Stimulated activated effector memory CD8-positive, alpha-beta T cell treated with anti-CD3 and anti-CD28 coated beads, Interleukin-12 subunit alpha, Interleukin-12 subunit beta, amount 100 ng/mL, for 72 hours (primary cell): ENCODE data around the gene RPS6KA5.
A peak's percentile ranks its signal among the peaks of the same experiment; 100 is the strongest.

ENCODE experiments used
- ATAC-seq: fragments of 150-1000 bp; cut with Tn5 transposase; 2 replicates; pipeline ENCODE4 v1.10.0; 2021
- DNase-seq, 2 donors: peaks; one replicate each; pipeline ENCODE4 v3.0.0; 2021 to 2022; ENCODE audit warnings: low spot score in 2 of 2
- H3K27ac Mint-ChIP-seq: one replicate; pipeline ENCODE4 v1.8.0; 2022; ENCODE audit warnings: mild to moderate bottlenecking, mixed read lengths
- H3K36me3 Mint-ChIP-seq: one replicate; pipeline ENCODE4 v1.8.0; 2022; ENCODE audit warnings: mild to moderate bottlenecking, mixed read lengths
- H3K4me1 Mint-ChIP-seq: one replicate; pipeline ENCODE4 v1.8.0; 2022; ENCODE audit warnings: mixed read lengths
- H3K4me3 Mint-ChIP-seq: one replicate; pipeline ENCODE4 v1.8.0; 2022; ENCODE audit warnings: mild to moderate bottlenecking, mixed read lengths
- H3K9me3 Mint-ChIP-seq: one replicate; pipeline ENCODE4 v1.8.0; 2022; ENCODE audit warnings: mixed read lengths

Gene RPS6KA5

GRCh38 chr14:91082282-91082681 is 21.8 kb upstream of the RPS6KA5 start:
- H3K27ac Mint-ChIP-seq, result no peak overlapping the region

GRCh38 chr14:91080071-91080470 is 19.6 kb upstream of the RPS6KA5 start:
- H3K4me1 Mint-ChIP-seq, result peaks cover 51% of the 10 kb centered on the region
- ATAC-seq, result peak; percentile 47
- H3K9me3 Mint-ChIP-seq, result no peaks in the 10 kb centered on the region
- H3K36me3 Mint-ChIP-seq, result peaks cover 24% of the 10 kb centered on the region
- H3K27ac Mint-ChIP-seq, result peak overlapping the region; percentile 85
- DNase-seq, result no peak
- peak overlapping the region; percentile 58 for H3K4me3 Mint-ChIP-seq

More at GRCh38 chr14:91082282-91082681, 21.8 kb upstream of the RPS6KA5 start:
- DNase-seq, result no peak
- no peak overlapping the region for H3K4me3 Mint-ChIP-seq
- H3K36me3 Mint-ChIP-seq, result peaks cover 17% of the 10 kb centered on the region
- no peaks in the 10 kb centered on the region for H3K9me3 Mint-ChIP-seq
- no peak for ATAC-seq
- H3K4me1 Mint-ChIP-seq, result peaks cover 33% of the 10 kb centered on the region

- peaks cover 24% of the 10 kb centered on the region for H3K36me3 Mint-ChIP-seq
- peak overlapping the region; percentile 85 for H3K27ac Mint-ChIP-seq
- peak overlapping the region; percentile 58 for H3K4me3 Mint-ChIP-seq
- H3K9me3 Mint-ChIP-seq, result no peaks in the 10 kb centered on the region
- DNase-seq, result peak; percentile 36 to 79
- peaks cover 53% of the 10 kb centered on the region for H3K4me1 Mint-ChIP-seq
- peak; percentile 99 for ATAC-seq
Measured at GRCh38 chr14:91078095-91078737, 17.8 kb upstream of the RPS6KA5 start.

- Mint-ChIP-seq H3K9me3 (no peaks in the 10 kb centered on the region), H3K36me3 (peaks cover 24% of the 10 kb centered on the region), H3K4me1 (peaks cover 52% of the 10 kb centered on the region), H3K27ac (no peak overlapping the region), H3K4me3 (no peak overlapping the region)
- DNase-seq (no peak), ATAC-seq (no peak)
Measured at GRCh38 chr14:91075553-91075952, 15.1 kb upstream of the RPS6KA5 start.

GRCh38 chr14:91070572-91070971 is 10.1 kb upstream of the RPS6KA5 start:
- no peak overlapping the region for H3K4me3 Mint-ChIP-seq
- no peaks in the 10 kb centered on the region for H3K9me3 Mint-ChIP-seq
- no peak overlapping the region for H3K27ac Mint-ChIP-seq
- H3K4me1 Mint-ChIP-seq, result peaks cover 45% of the 10 kb centered on the region
- no peaks in the 10 kb centered on the region for H3K36me3 Mint-ChIP-seq
- no peak for ATAC-seq
- no peak for DNase-seq

- Mint-ChIP-seq H3K4me1 (peaks cover 51% of the 10 kb centered on the region), H3K27ac (peak overlapping the region; percentile 88), H3K36me3 (no peaks in the 10 kb centered on the region), H3K4me3 (peak overlapping the region; percentile 39), H3K9me3 (no peaks in the 10 kb centered on the region)
- no peak for ATAC-seq
- DNase-seq, result no peak
Measured at GRCh38 chr14:91068642-91069041, 8.2 kb upstream of the RPS6KA5 start.

- Mint-ChIP-seq H3K27ac (peak overlapping the region; percentile 88), H3K4me1 (peaks cover 63% of the 10 kb centered on the region), H3K4me3 (peak overlapping the region; percentile 39), H3K36me3 (no peaks in the 10 kb centered on the region), H3K9me3 (peaks cover 3% of the 10 kb centered on the region)
- ATAC-seq (peak; percentile 42), DNase-seq (no peak)
Measured at GRCh38 chr14:91067186-91067585, 6.7 kb upstream of the RPS6KA5 start.

- ATAC-seq (no peak), DNase-seq (no peak)
- no peaks in the 10 kb centered on the region for H3K36me3 Mint-ChIP-seq
- peaks cover 3% of the 10 kb centered on the region for H3K9me3 Mint-ChIP-seq
- H3K4me3 Mint-ChIP-seq, result peak overlapping the region; percentile 7
- H3K4me1 Mint-ChIP-seq, result peaks cover 63% of the 10 kb centered on the region
- H3K27ac Mint-ChIP-seq, result peak overlapping the region; percentile 91
Measured at GRCh38 chr14:91065266-91065665, 4.8 kb upstream of the RPS6KA5 start.

- H3K4me3 Mint-ChIP-seq, result peak overlapping the region; percentile 52
- ATAC-seq (peak; percentile 52), DNase-seq (no peak)
- peaks cover 55% of the 10 kb centered on the region for H3K4me1 Mint-ChIP-seq
- H3K9me3 Mint-ChIP-seq, result peaks cover 3% of the 10 kb centered on the region
- H3K27ac Mint-ChIP-seq, result peak overlapping the region; percentile 91
- H3K36me3 Mint-ChIP-seq, result peaks cover 15% of the 10 kb centered on the region
Measured at GRCh38 chr14:91063119-91063518, 2.7 kb upstream of the RPS6KA5 start.

GRCh38 chr14:91062600-91062999 is 2.2 kb upstream of the RPS6KA5 start:
- Mint-ChIP-seq H3K9me3 (peaks cover 3% of the 10 kb centered on the region), H3K36me3 (peaks cover 19% of the 10 kb centered on the region), H3K4me1 (peaks cover 55% of the 10 kb centered on the region), H3K27ac (peak overlapping the region; percentile 91), H3K4me3 (peak overlapping the region; percentile 52)
- ATAC-seq (no peak), DNase-seq (no peak)

- H3K27ac Mint-ChIP-seq, result no peak overlapping the region
- no peak for DNase-seq
- ATAC-seq, result no peak
- H3K36me3 Mint-ChIP-seq, result peaks cover 19% of the 10 kb centered on the region
- H3K4me3 Mint-ChIP-seq, result no peak overlapping the region
- H3K9me3 Mint-ChIP-seq, result peaks cover 3% of the 10 kb centered on the region
- H3K4me1 Mint-ChIP-seq, result peaks cover 51% of the 10 kb centered on the region
Measured at GRCh38 chr14:91061056-91061887, 831 bp upstream of the RPS6KA5 start.

GRCh38 chr14:91059576-91060350 is 678 bp downstream of the RPS6KA5 start:
- no peak overlapping the region for H3K27ac Mint-ChIP-seq
- peaks cover 25% of the 10 kb centered on the region for H3K36me3 Mint-ChIP-seq
- ATAC-seq, result peak; percentile 47
- no peak overlapping the region for H3K4me3 Mint-ChIP-seq
- peaks cover 49% of the 10 kb centered on the region for H3K4me1 Mint-ChIP-seq
- peak; percentile 33 to 83 for DNase-seq
- H3K9me3 Mint-ChIP-seq, result peaks cover 3% of the 10 kb centered on the region

GRCh38 chr14:91058042-91058581 is 2.3 kb downstream of the RPS6KA5 start:
- Mint-ChIP-seq H3K4me1 (peaks cover 44% of the 10 kb centered on the region), H3K36me3 (peaks cover 25% of the 10 kb centered on the region), H3K27ac (no peak overlapping the region), H3K9me3 (no peaks in the 10 kb centered on the region), H3K4me3 (no peak overlapping the region)
- no peak for DNase-seq
- no peak for ATAC-seq

GRCh38 chr14:91056361-91056760 is 4.1 kb downstream of the RPS6KA5 start:
- peak overlapping the region; percentile 52 for H3K27ac Mint-ChIP-seq
- no peak for ATAC-seq
- no peak for DNase-seq
- H3K4me3 Mint-ChIP-seq, result no peak overlapping the region
- H3K9me3 Mint-ChIP-seq, result no peaks in the 10 kb centered on the region
- peaks cover 38% of the 10 kb centered on the region for H3K4me1 Mint-ChIP-seq
- peaks cover 32% of the 10 kb centered on the region for H3K36me3 Mint-ChIP-seq

GRCh38 chr14:91055016-91055415 is 5.4 kb downstream of the RPS6KA5 start:
- H3K36me3 Mint-ChIP-seq, result peaks cover 32% of the 10 kb centered on the region
- H3K27ac Mint-ChIP-seq, result peak overlapping the region; percentile 52
- no peak for DNase-seq
- no peak for ATAC-seq
- H3K4me3 Mint-ChIP-seq, result no peak overlapping the region
- no peaks in the 10 kb centered on the region for H3K9me3 Mint-ChIP-seq
- peaks cover 38% of the 10 kb centered on the region for H3K4me1 Mint-ChIP-seq
